ENCODE measurements around the gene RAP1GAP. TPM values are rescaled to one million over a fixed set of nuclear protein-coding genes. Genes with fewer than 3 reads are reported as not detected.

RAP1GAP gene
- total RNA-seq, 6 experiments from 2014 or later = 0.07 to 0.19 TPM; not detected in 4

- peak; percentile 35 for DNase-seq
- Mint-ChIP-seq H3K4me3 (peak overlapping the region; percentile 76), H3K27ac (peak overlapping the region; percentile 61; the same call in 1 of the 2 replicates), H3K36me3 (ENCODE audit: low read depth) (no peaks in the 10 kb centered on the region), H3K27me3 (ENCODE audit: insufficient read depth) (peaks cover 37% of the 10 kb centered on the region), H3K4me1 (ENCODE audit: low read depth) (peaks cover 32% of the 10 kb centered on the region), H3K9me3 (no peaks in the 10 kb centered on the region)
- TF ChIP-seq CTCF (IDR thresholded peaks at IDR 0.05) = no peak
Observed at GRCh38 chr1:21553116-21553926, 115.8 kb downstream of the RAP1GAP start.

- TF ChIP-seq CTCF (IDR thresholded peaks at IDR 0.05) = no peak
- Mint-ChIP-seq H3K27me3 (ENCODE audit: insufficient read depth) (peaks cover 32% of the 10 kb centered on the region), H3K9me3 (no peaks in the 10 kb centered on the region), H3K27ac (peak overlapping the region; percentile 44; the same call in 1 of the 2 replicates), H3K4me1 (ENCODE audit: low read depth) (peaks cover 32% of the 10 kb centered on the region), H3K36me3 (ENCODE audit: low read depth) (no peaks in the 10 kb centered on the region), H3K4me3 (0 out of 2 replicates have a peak overlapping the region, but pooled peaks have one; percentile 3)
- DNase-seq = peak; percentile 90
Observed at GRCh38 chr1:21552715-21553114, 116.4 kb downstream of the RAP1GAP start.

- Mint-ChIP-seq H3K27me3 (ENCODE audit: insufficient read depth) (peaks cover 24% of the 10 kb centered on the region), H3K9me3 (no peaks in the 10 kb centered on the region), H3K4me3 (peak overlapping the region; percentile 25; the same call in 1 of the 2 replicates), H3K4me1 (ENCODE audit: low read depth) (peaks cover 32% of the 10 kb centered on the region), H3K36me3 (ENCODE audit: low read depth) (no peaks in the 10 kb centered on the region), H3K27ac (no peak overlapping the region)
- no peak for DNase-seq
- no peak for TF ChIP-seq CTCF (IDR thresholded peaks at IDR 0.05)
Observed at GRCh38 chr1:21550866-21551475, 118.2 kb downstream of the RAP1GAP start.

GRCh38 chr1:21550097-21550496 is 119.1 kb downstream of the RAP1GAP start:
- Mint-ChIP-seq H3K4me1 (ENCODE audit: low read depth) (peaks cover 32% of the 10 kb centered on the region), H3K4me3 (peak overlapping the region; percentile 25; the same call in 1 of the 2 replicates), H3K9me3 (no peaks in the 10 kb centered on the region), H3K36me3 (ENCODE audit: low read depth) (no peaks in the 10 kb centered on the region), H3K27ac (no peak overlapping the region), H3K27me3 (ENCODE audit: insufficient read depth) (peaks cover 22% of the 10 kb centered on the region)
- TF ChIP-seq CTCF (IDR thresholded peaks at IDR 0.05) = no peak
- no peak for DNase-seq

GRCh38 chr1:21547876-21548275 is 121.3 kb downstream of the RAP1GAP start:
- no peak overlapping the region for H3K27ac Mint-ChIP-seq
- peaks cover 20% of the 10 kb centered on the region for H3K4me1 Mint-ChIP-seq (ENCODE audit: low read depth)
- no peaks in the 10 kb centered on the region for H3K36me3 Mint-ChIP-seq (ENCODE audit: low read depth)
- TF ChIP-seq CTCF (IDR thresholded peaks at IDR 0.05) = no peak
- no peaks in the 10 kb centered on the region for H3K9me3 Mint-ChIP-seq
- H3K4me3 Mint-ChIP-seq = no peak overlapping the region
- DNase-seq = no peak
- peaks cover 21% of the 10 kb centered on the region for H3K27me3 Mint-ChIP-seq (ENCODE audit: insufficient read depth)

Other genes with a start within 250 kb of the RAP1GAP start
- gene NBPF3, start 229.2 kb downstream of the RAP1GAP start, total RNA-seq (2021; fragmentation: NEBNext Ultra II Directional; extraction: Animal tissue kit (Norgen Biotek cat#: 25700)) = 10 to 100 TPM; 14.0 to 20.7 (median 18.2) TPM
- gene ALPL, start 159.9 kb downstream of the RAP1GAP start, total RNA-seq (2021; fragmentation: NEBNext Ultra II Directional; extraction: Animal tissue kit (Norgen Biotek cat#: 25700)) = under 1 TPM in 2 of 6 experiments, not detected in 4; 0.19 to 0.21 TPM
- gene USP48, start 113.8 kb upstream of the RAP1GAP start, total RNA-seq (2021; fragmentation: NEBNext Ultra II Directional; extraction: Animal tissue kit (Norgen Biotek cat#: 25700)) = 10 to 100 TPM; 45.0 to 54.2 (median 51.1) TPM
- gene LDLRAD2, start 142.9 kb upstream of the RAP1GAP start, total RNA-seq (2021; fragmentation: NEBNext Ultra II Directional; extraction: Animal tissue kit (Norgen Biotek cat#: 25700)) = under 1 TPM in 1 of 6 experiments, not detected in 5; 0.14 TPM